SK-N-MC (cell line): ENCODE results near the gene ASB6.

Experiments
- EZH2 ChIP-seq: fragments of 200-600 bp; sonication (generic); IDR thresholded peaks from one replicate; pipeline ENCODE4 v1.6.1; 2017; ENCODE audit warnings: antibody characterized with exemption
- FOXP2 ChIP-seq: optimal IDR thresholded peaks from 2 replicates; pipeline ENCODE3; 2011; ENCODE audit warnings: mild to moderate bottlenecking, moderate library complexity; ENCODE audit not compliant: insufficient read depth; ENCODE audit errors: extremely low read length, control extremely low read depth
- POLR2AphosphoS5 ChIP-seq: IDR thresholded peaks from 2 replicates; pipeline ENCODE4 v1.6.1; 2012; ENCODE audit warnings: mild to moderate bottlenecking, low read depth, low read length, borderline replicate concordance

DNA sequence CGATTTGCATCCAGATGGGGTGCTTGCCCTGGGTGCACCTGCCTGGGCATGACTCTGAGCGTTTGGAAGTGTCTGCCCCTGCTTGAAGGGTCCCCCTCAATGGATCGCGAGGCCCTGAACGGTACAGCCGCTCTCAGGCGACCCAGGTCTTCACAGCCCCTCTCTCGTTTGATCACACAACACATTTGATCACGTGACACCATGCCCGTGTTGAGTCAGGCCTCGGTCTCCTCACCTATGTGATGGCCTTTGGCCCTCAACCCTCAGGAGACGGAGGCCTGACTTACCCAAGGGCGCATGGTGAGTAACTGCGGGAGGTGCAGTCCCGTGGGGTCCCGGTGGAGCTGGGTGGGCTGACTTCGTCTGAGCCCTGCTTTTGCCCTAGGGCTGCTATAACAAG lies 3.0 kb upstream of the ASB6 start:
- TF ChIP-seq POLR2AphosphoS5, result no peak
- no peak for TF ChIP-seq EZH2
- TF ChIP-seq FOXP2, result no peak
